Liver (tissue), 9 donors: ENCODE data around the gene LKAAEAR1. TPM values are rescaled to one million over a fixed set of nuclear protein-coding genes. Genes with fewer than 3 reads are reported as not detected.

ENCODE experiments used
- DNase-seq: peaks from one replicate; pipeline ENCODE4 v3.0.0-alpha.2; 2017; ENCODE audit warnings: low spot score
- H3K27ac ChIP-seq, 2 donors: one replicate each; pipeline ENCODE4 v1.7.0; 2013; ENCODE audit warnings: inconsistent platforms in 2 of 2, low read length in 2 of 2, control low read depth in 1 of 2, low read depth in 1 of 2, mild to moderate bottlenecking in 1 of 2
- H3K27me3 ChIP-seq, 4 donors: one replicate each; pipeline versions ENCODE4 v1.6.1 to v1.7.0; 2013; ENCODE audit warnings: low read length in 3 of 4, inconsistent platforms in 1 of 4, mild to moderate bottlenecking in 1 of 4, moderate library complexity in 1 of 4; ENCODE audit not compliant: control insufficient read depth in 4 of 4, insufficient read depth in 4 of 4
- H3K36me3 ChIP-seq, 4 donors: one replicate each; pipeline versions ENCODE4 v1.6.1 to v1.7.0; 2013; ENCODE audit warnings: low read length in 3 of 4, mild to moderate bottlenecking in 3 of 4, low read depth in 1 of 4, moderate library complexity in 1 of 4; ENCODE audit not compliant: control insufficient read depth in 4 of 4, insufficient read depth in 3 of 4
- H3K4me1 ChIP-seq, 4 donors: one replicate each; pipeline versions ENCODE4 v1.6.1 to v1.7.0; 2013; ENCODE audit warnings: low read length in 3 of 4, mild to moderate bottlenecking in 3 of 4, moderate library complexity in 1 of 4; ENCODE audit not compliant: control insufficient read depth in 4 of 4, insufficient read depth in 4 of 4
- H3K4me3 ChIP-seq, 3 donors: one replicate each; pipeline versions ENCODE4 v1.6.1 to v1.7.0; 2013; ENCODE audit warnings: low read length in 3 of 3, control low read depth in 1 of 3, low read depth in 1 of 3, mild to moderate bottlenecking in 1 of 3
- H3K9ac ChIP-seq, 2 donors: one replicate each; pipeline ENCODE4 v1.7.0; 2013; ENCODE audit warnings: low read length in 2 of 2, mild to moderate bottlenecking in 2 of 2, moderate library complexity in 2 of 2, control low read depth in 1 of 2, low read depth in 1 of 2
- H3K9me3 ChIP-seq, 4 donors: one replicate each; pipeline versions ENCODE4 v1.6.1 to v1.7.0; 2013; ENCODE audit warnings: low read length in 3 of 4; ENCODE audit not compliant: control insufficient read depth in 4 of 4
- ATF3 ChIP-seq: IDR thresholded peaks from 2 replicates; pipeline ENCODE4 v1.6.1; 2016; ENCODE audit warnings: antibody characterized with exemption
- CTCF ChIP-seq: fragments of 150-350 bp; IDR thresholded peaks from 2 replicates; pipeline ENCODE4 v1.5.1; 2017; ENCODE audit warnings: improper control_type of control experiment, low read depth, low read length; ENCODE audit not compliant: missing input control
- FOXA1 ChIP-seq: IDR thresholded peaks from 2 replicates; pipeline ENCODE4 v1.6.1; 2016; ENCODE audit warnings: antibody characterized with exemption
- FOXA2 ChIP-seq: IDR thresholded peaks from 2 replicates; pipeline ENCODE4 v1.6.1; 2016; ENCODE audit warnings: antibody characterized with exemption
- GABPA ChIP-seq, 2 donors: IDR thresholded peaks in 1 of 2; conservative IDR thresholded peaks in 1 of 2; 2 replicates each; pipeline ENCODE4 v1.6.1; 2016; ENCODE audit warnings: antibody characterized with exemption in 2 of 2, mild to moderate bottlenecking in 1 of 2, moderate library complexity in 1 of 2
- HNF4A ChIP-seq, 2 donors: conservative IDR thresholded peaks; 2 replicates each; pipeline ENCODE4 v1.6.1; 2016; ENCODE audit warnings: antibody characterized with exemption in 2 of 2, mild to moderate bottlenecking in 2 of 2
- MAX ChIP-seq: IDR thresholded peaks from 2 replicates; pipeline ENCODE4 v1.6.1; 2016; ENCODE audit warnings: antibody characterized with exemption
- NR2F2 ChIP-seq: IDR thresholded peaks from 2 replicates; pipeline ENCODE4 v1.6.1; 2016; ENCODE audit warnings: antibody characterized with exemption
- RAD21 ChIP-seq, 2 donors: IDR thresholded peaks; 2 replicates each; pipeline ENCODE4 v1.6.1; 2016; ENCODE audit warnings: antibody characterized with exemption in 2 of 2, mild to moderate bottlenecking in 2 of 2
- REST ChIP-seq: IDR thresholded peaks from 2 replicates; pipeline ENCODE4 v1.6.1; 2016; ENCODE audit warnings: antibody characterized with exemption, mild to moderate bottlenecking
- RXRA ChIP-seq, 2 donors: IDR thresholded peaks; 2 replicates each; pipeline ENCODE4 v1.6.1; 2017 to 2018; ENCODE audit warnings: antibody characterized with exemption in 2 of 2, mild to moderate bottlenecking in 1 of 2
- SP1 ChIP-seq: IDR thresholded peaks from 2 replicates; pipeline ENCODE4 v1.6.1; 2018; ENCODE audit warnings: antibody characterized with exemption, mild to moderate bottlenecking
- TAF1 ChIP-seq: conservative IDR thresholded peaks from 2 replicates; pipeline ENCODE4 v1.6.1; 2016; ENCODE audit warnings: antibody characterized with exemption, mild to moderate bottlenecking
- ZBTB33 ChIP-seq: IDR thresholded peaks from 2 replicates; pipeline ENCODE4 v1.6.1; 2016; ENCODE audit warnings: antibody characterized with exemption
- WGBS: extraction: QIAGEN DNeasy Blood & Tissue Kit; methylation state at CpG from one replicate; pipeline ENCODE4 v1.1.7; 2013; 5-methylcytosine and 5-hydroxymethylcytosine counted together
- polyA plus RNA-seq, 2 donors: library from polyadenylated mRNA; stranded (reverse) in 1 of 2; unstranded in 1 of 2; fragments of 200-250 nt in 1 of 2; fragments of >200 nt in 1 of 2; fragmentation: Nextera tagmentation in 1 of 2; extraction: Ambion mirVana in 1 of 2; gene quantifications; one replicate each; pipeline versions ENCODE4 v1.2.1 to v1.2.3, GENCODE V29; 2013 to 2015
- total RNA-seq, 2 donors: library from RNA; depleted of rRNA; stranded (reverse); fragments of >200 nt; gene quantifications; one replicate each; pipeline ENCODE4 v1.2.3, GENCODE V29; 2014
- donor health status: healthy.
- donor health status: healthy.
- donor health status: healthy.
- donor health status: healthy.
- donor health status: healthy.

Gene LKAAEAR1
- total and polyA plus RNA-seq, 4 donors: 0.08 TPM; not detected in 3

- Histone ChIP-seq H3K9ac (no peak overlapping the region), H3K27ac (no peak overlapping the region), H3K4me1 (peaks cover 0 to 4% (median under 1%) of the 10 kb centered on the region in 4 donors), H3K27me3 (peaks cover 0 to 3% (median 0%) of the 10 kb centered on the region in 4 donors), H3K36me3 (no peaks in the 10 kb centered on the region), H3K9me3 (no peaks in the 10 kb centered on the region), H3K4me3 (no peak overlapping the region)
- WGBS: 92% methylated on average over 17 of the region's 17 CpGs
- no peak for DNase-seq
- no peak for TF ChIP-seq FOXA1
- no peak for TF ChIP-seq RAD21 (IDR thresholded peaks at IDR 0.05)
- no peak for TF ChIP-seq ATF3
- TF ChIP-seq CTCF: no peak
- TF ChIP-seq RXRA (IDR thresholded peaks at IDR 0.05): no peak
- no peak for TF ChIP-seq TAF1
- TF ChIP-seq GABPA (IDR thresholded peaks at IDR 0.05 in 1 of 2, conservative IDR thresholded peaks at IDR 0.05 in 1 of 2): no peak
- no peak for TF ChIP-seq NR2F2
- TF ChIP-seq SP1: no peak
These were observed 32.6 kb upstream of the LKAAEAR1 start for GRCh38 chr20:64116541-64117431.

GRCh38 chr20:64116016-64116415 is 31.8 kb upstream of the LKAAEAR1 start:
- Histone ChIP-seq H3K9ac (no peak overlapping the region), H3K4me3 (no peak overlapping the region), H3K36me3 (no peaks in the 10 kb centered on the region), H3K4me1 (peaks cover 0 to 4% (median under 1%) of the 10 kb centered on the region in 4 donors), H3K9me3 (no peaks in the 10 kb centered on the region), H3K27me3 (no peaks in the 10 kb centered on the region), H3K27ac (no peak overlapping the region)
- DNase-seq: no peak
- WGBS: 89% methylated on average over 21 of the region's 21 CpGs
- TF ChIP-seq ZBTB33 (no peak), FOXA2 (no peak), RAD21 (IDR thresholded peaks at IDR 0.05) (no peak), CTCF (no peak), RXRA (IDR thresholded peaks at IDR 0.05) (no peak), MAX (no peak), HNF4A (conservative IDR thresholded peaks at IDR 0.05) (no peak), REST (no peak)
